ENCODE measurements around the gene SF3B1. TPM values are rescaled to one million over a fixed set of nuclear protein-coding genes. Genes with fewer than 3 reads are reported as not detected.
"Not testable (repeated sequence)": the region's sequence is repeated elsewhere in the genome, so short reads cannot be mapped to it uniquely, and the experiment has no call there.

Gene SF3B1
- total RNA-seq, 2 donors from 2014 or later, result 197 to 250 TPM

- Histone ChIP-seq H3K27ac (no peak overlapping the region), H3K36me3 (no peaks in the 10 kb centered on the region), H3K4me3 (no peak overlapping the region), H3K4me1 (replicated peaks) (no peaks in the 10 kb centered on the region), H3K27me3 (replicated peaks; ENCODE audit: insufficient read depth) (no peaks in the 10 kb centered on the region), H3K9me3 (no peaks in the 10 kb centered on the region)
- TF ChIP-seq, protein P1, sequence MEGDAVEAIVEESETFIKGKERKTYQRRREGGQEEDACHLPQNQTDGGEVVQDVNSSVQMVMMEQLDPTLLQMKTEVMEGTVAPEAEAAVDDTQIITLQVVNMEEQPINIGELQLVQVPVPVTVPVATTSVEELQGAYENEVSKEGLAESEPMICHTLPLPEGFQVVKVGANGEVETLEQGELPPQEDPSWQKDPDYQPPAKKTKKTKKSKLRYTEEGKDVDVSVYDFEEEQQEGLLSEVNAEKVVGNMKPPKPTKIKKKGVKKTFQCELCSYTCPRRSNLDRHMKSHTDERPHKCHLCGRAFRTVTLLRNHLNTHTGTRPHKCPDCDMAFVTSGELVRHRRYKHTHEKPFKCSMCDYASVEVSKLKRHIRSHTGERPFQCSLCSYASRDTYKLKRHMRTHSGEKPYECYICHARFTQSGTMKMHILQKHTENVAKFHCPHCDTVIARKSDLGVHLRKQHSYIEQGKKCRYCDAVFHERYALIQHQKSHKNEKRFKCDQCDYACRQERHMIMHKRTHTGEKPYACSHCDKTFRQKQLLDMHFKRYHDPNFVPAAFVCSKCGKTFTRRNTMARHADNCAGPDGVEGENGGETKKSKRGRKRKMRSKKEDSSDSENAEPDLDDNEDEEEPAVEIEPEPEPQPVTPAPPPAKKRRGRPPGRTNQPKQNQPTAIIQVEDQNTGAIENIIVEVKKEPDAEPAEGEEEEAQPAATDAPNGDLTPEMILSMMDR (IDR thresholded peaks at IDR 0.05), result peak in 3 of 4 experiments; percentile 63 to 79 (median 76)
- no peak for TF ChIP-seq POLR2AphosphoS5 (IDR thresholded peaks at IDR 0.05)
- peak; percentile 36 for DNase-seq (ENCODE audit: low spot score)
- WGBS, result 35% methylated on average over 17 of the region's 17 CpGs
- intact Hi-C loops (cut with DNase I), result loop anchor here (2.0 to 10.0 kb wide), 2 partner anchors 184 to 266 kb away; no protein-coding TSS in a partner anchor
Measured at GRCh38 chr2:197378494-197379307, 56.1 kb downstream of the SF3B1 start.

DNA sequence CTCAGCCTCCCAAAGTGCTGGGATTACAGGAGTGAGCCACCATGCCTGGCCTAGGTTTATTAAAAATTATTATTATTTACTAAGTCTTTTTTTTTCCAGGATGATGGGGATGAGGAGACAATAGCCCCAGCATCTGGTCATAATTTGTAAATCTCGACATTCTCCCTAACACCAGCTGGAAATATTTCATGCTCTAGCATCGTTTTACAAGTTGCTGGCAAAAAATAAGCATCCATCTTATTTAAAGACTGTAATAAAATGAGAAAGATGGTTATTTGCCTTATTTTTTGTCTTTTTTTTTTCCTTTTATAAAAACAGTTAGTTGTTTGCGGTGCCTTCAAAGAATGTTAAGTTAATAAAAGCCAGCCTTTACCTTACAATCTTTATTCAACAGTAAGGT, 56.7 kb downstream of the SF3B1 start:
- TF ChIP-seq, protein P1 (IDR thresholded peaks at IDR 0.05), result no peak
- TF ChIP-seq POLR2AphosphoS5 (IDR thresholded peaks at IDR 0.05) (no peak), POLR2A (IDR thresholded peaks at IDR 0.05) (no peak)
- 26% methylated on average over 3 of the region's 3 CpGs for WGBS
- H3K4me1 ChIP-seq (replicated peaks), result no peaks in the 10 kb centered on the region
- DNase-seq (ENCODE audit: low spot score), result no peak
- H3K27ac ChIP-seq, result no peak overlapping the region
- H3K27me3 ChIP-seq (replicated peaks; ENCODE audit: insufficient read depth), result no peaks in the 10 kb centered on the region
- intact Hi-C loops (cut with DNase I), result loop anchor here (2.0 to 10.0 kb wide), 2 partner anchors 183 to 265 kb away; no protein-coding TSS in a partner anchor
- no peak overlapping the region for H3K4me3 ChIP-seq
- H3K36me3 ChIP-seq, result no peaks in the 10 kb centered on the region
- H3K9me3 ChIP-seq, result no peaks in the 10 kb centered on the region

DNA sequence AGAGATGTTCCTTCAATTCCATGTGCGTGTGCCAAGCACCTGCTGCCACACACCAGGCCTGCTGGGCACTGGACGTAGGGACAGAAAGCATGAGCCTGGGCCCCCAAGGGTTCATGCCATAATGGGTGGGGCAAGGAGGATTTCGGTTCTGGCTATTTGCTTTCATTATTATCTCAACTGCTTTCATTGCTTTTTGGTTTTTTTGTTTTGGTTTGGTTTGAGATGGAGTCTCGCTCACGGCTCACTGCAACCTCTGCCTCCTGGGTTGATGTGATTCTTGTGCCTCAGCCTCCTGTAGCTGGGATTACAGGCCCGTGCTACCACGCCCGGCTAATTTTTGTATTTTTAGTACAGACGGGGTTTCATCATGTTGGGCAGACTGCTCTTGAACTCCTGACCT, 57.2 kb downstream of the SF3B1 start:
- no peak for TF ChIP-seq POLR2AphosphoS5 (IDR thresholded peaks at IDR 0.05)
- no peak for TF ChIP-seq POLR2A (IDR thresholded peaks at IDR 0.05)
- TF ChIP-seq, protein P1 (IDR thresholded peaks at IDR 0.05), result no peak
- DNase-seq (ENCODE audit: low spot score), result no peak
- Histone ChIP-seq H3K4me1 (replicated peaks) (no peaks in the 10 kb centered on the region), H3K4me3 (no peak overlapping the region), H3K9me3 (no peaks in the 10 kb centered on the region), H3K27me3 (replicated peaks; ENCODE audit: insufficient read depth) (no peaks in the 10 kb centered on the region), H3K27ac (no peak overlapping the region), H3K36me3 (no peaks in the 10 kb centered on the region)
- 90% methylated on average over 9 of the region's 9 CpGs for WGBS
- intact Hi-C loops (cut with DNase I), result loop anchor here (2.0 to 10.0 kb wide), 2 partner anchors 183 to 265 kb away; no protein-coding TSS in a partner anchor

DNA sequence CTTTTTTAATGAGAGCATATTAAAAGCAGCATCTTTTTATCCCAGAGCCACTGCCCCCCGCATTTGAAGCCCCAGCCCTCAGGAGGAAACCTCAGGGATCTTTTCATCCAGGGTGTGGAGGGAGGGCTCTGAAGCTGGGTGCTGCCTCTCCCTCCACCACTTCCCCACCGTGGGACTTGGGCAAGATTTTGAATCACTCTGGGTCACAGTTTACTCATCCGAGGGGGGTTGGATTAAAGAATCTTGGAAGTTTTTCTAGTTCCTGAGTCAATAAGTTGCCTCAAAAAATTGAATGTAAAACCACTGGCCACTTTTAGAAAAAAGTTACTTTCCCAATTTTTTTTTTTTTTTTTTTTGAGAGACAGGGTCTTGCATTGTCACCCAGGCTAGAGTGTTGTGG, 62.2 kb downstream of the SF3B1 start:
- H3K36me3 ChIP-seq, result no peaks in the 10 kb centered on the region
- no peaks in the 10 kb centered on the region for H3K27me3 ChIP-seq (replicated peaks; ENCODE audit: insufficient read depth)
- no peaks in the 10 kb centered on the region for H3K9me3 ChIP-seq
- no peak overlapping the region for H3K27ac ChIP-seq
- H3K4me1 ChIP-seq (replicated peaks), result no peaks in the 10 kb centered on the region
- intact Hi-C loops (cut with DNase I), result loop anchor here (10.0 kb wide), 1 partner anchor 178 kb away; no protein-coding TSS in a partner anchor
- TF ChIP-seq, protein P1 (IDR thresholded peaks at IDR 0.05), result no peak
- no peak for TF ChIP-seq POLR2A (IDR thresholded peaks at IDR 0.05)
- TF ChIP-seq POLR2AphosphoS5 (IDR thresholded peaks at IDR 0.05), result no peak
- no peak overlapping the region for H3K4me3 ChIP-seq
- 52% methylated on average over 3 of the region's 3 CpGs for WGBS
- no peak for DNase-seq (ENCODE audit: low spot score)

DNA sequence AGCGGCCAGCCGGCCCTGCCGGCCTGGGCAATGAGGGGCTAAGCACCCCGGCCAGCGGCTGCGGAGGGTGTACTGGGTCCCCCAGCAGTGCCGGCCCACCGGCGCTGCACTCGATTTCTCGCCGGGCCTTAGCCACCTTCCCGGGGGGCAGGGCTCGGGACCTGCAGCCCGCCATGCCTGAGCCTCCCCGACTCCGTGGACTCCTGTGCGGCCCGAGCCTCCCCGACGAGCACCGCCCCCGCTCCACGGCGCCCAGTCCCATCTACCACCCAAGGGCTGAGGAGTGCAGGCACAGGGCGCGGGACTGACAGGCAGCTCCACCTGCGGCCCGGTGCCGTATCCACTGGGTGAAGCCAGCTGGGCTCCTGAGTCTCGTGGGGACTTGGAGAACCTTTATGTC, 64.2 kb downstream of the SF3B1 start:
- not testable (repeated sequence) for H3K27ac ChIP-seq; DNase-seq (ENCODE audit: low spot score); H3K27me3 ChIP-seq (replicated peaks; ENCODE audit: insufficient read depth); H3K36me3 ChIP-seq; H3K4me3 ChIP-seq; H3K4me1 ChIP-seq (replicated peaks); H3K9me3 ChIP-seq
- WGBS, result over 99% methylated on average over 26 of the region's 31 CpGs
- intact Hi-C loops (cut with DNase I), result loop anchor here (10.0 kb wide), 1 partner anchor 176 kb away; no protein-coding TSS in a partner anchor

Measured in prostate gland (tissue), 2 donors.